ENCODE data around the gene ATP13A2.

The ATP13A2 gene

GRCh38 chr1:16979475-16980327 is 32.0 kb downstream of the ATP13A2 start:
- TF ChIP-seq TEAD4 (IDR thresholded peaks at IDR 0.05) = no peak
- no peak for TF ChIP-seq TCF12 (IDR thresholded peaks at IDR 0.05; ENCODE audit: low read depth)
- no peak for TF ChIP-seq NFIC (IDR thresholded peaks at IDR 0.05)
- TF ChIP-seq RAD21 (IDR thresholded peaks at IDR 0.05; ENCODE audit: low read depth) = no peak
- no peak for TF ChIP-seq YY1 (IDR thresholded peaks at IDR 0.05; ENCODE audit: low read depth)
- no peak for TF ChIP-seq EP300 (IDR thresholded peaks at IDR 0.05; ENCODE audit: borderline replicate concordance)
- TF ChIP-seq CREB1 (IDR thresholded peaks at IDR 0.05; ENCODE audit: low read depth) = no peak
- no peak for TF ChIP-seq MAX (IDR thresholded peaks at IDR 0.05)
- no peak for TF ChIP-seq TAF1 (IDR thresholded peaks at IDR 0.05; ENCODE audit: low read depth)

- TF ChIP-seq FOXM1 (IDR thresholded peaks at IDR 0.05; ENCODE audit: borderline replicate concordance, low read depth) = no peak
- no peak for TF ChIP-seq TAF1 (IDR thresholded peaks at IDR 0.05; ENCODE audit: low read depth)
- TF ChIP-seq EGR1 (IDR thresholded peaks at IDR 0.05) = no peak
- TF ChIP-seq RAD21 (IDR thresholded peaks at IDR 0.05; ENCODE audit: low read depth) = no peak
- TF ChIP-seq MAX (IDR thresholded peaks at IDR 0.05) = no peak
- no peak for TF ChIP-seq CREB1 (IDR thresholded peaks at IDR 0.05; ENCODE audit: low read depth)
- TF ChIP-seq USF1 (IDR thresholded peaks at IDR 0.05) = no peak
- no peak for TF ChIP-seq REST (IDR thresholded peaks at IDR 0.05; ENCODE audit: low read depth)
- no peak for TF ChIP-seq EP300 (IDR thresholded peaks at IDR 0.05; ENCODE audit: borderline replicate concordance)
- no peak for TF ChIP-seq CEBPB (IDR thresholded peaks at IDR 0.05)
- no peak for TF ChIP-seq YY1 (IDR thresholded peaks at IDR 0.05; ENCODE audit: low read depth)
- TF ChIP-seq TCF12 (IDR thresholded peaks at IDR 0.05; ENCODE audit: low read depth) = no peak
- no peak for TF ChIP-seq NFIC (IDR thresholded peaks at IDR 0.05)
- TF ChIP-seq TEAD4 (IDR thresholded peaks at IDR 0.05) = no peak
- no peak for TF ChIP-seq ZBTB7A (IDR thresholded peaks at IDR 0.05; ENCODE audit: low read depth)
Observed at GRCh38 chr1:16978567-16979474, 32.9 kb downstream of the ATP13A2 start.

- no peak for TF ChIP-seq USF1 (IDR thresholded peaks at IDR 0.05)
- no peak for TF ChIP-seq MAX (IDR thresholded peaks at IDR 0.05)
- TF ChIP-seq NFIC (IDR thresholded peaks at IDR 0.05) = no peak
- TF ChIP-seq ZBTB7A (IDR thresholded peaks at IDR 0.05; ENCODE audit: low read depth) = no peak
- no peak for TF ChIP-seq TCF12 (IDR thresholded peaks at IDR 0.05; ENCODE audit: low read depth)
- TF ChIP-seq CEBPB (IDR thresholded peaks at IDR 0.05) = no peak
- no peak for TF ChIP-seq REST (IDR thresholded peaks at IDR 0.05; ENCODE audit: low read depth)
- no peak for TF ChIP-seq FOXM1 (IDR thresholded peaks at IDR 0.05; ENCODE audit: borderline replicate concordance, low read depth)
Observed at GRCh38 chr1:16978139-16978538, 33.6 kb downstream of the ATP13A2 start.

GRCh38 chr1:16977377-16977776 is 34.4 kb downstream of the ATP13A2 start:
- TF ChIP-seq MAX (IDR thresholded peaks at IDR 0.05) = no peak
- no peak for TF ChIP-seq CREB1 (IDR thresholded peaks at IDR 0.05; ENCODE audit: low read depth)

- TF ChIP-seq EGR1 (IDR thresholded peaks at IDR 0.05) = no peak
- TF ChIP-seq CEBPB (IDR thresholded peaks at IDR 0.05) = no peak
- no peak for TF ChIP-seq NFIC (IDR thresholded peaks at IDR 0.05)
- TF ChIP-seq REST (IDR thresholded peaks at IDR 0.05; ENCODE audit: low read depth) = no peak
Observed at GRCh38 chr1:16976966-16977365, 34.8 kb downstream of the ATP13A2 start.
